Measurements from ENCODE around the gene SPATA6L. TPM values are rescaled to one million over a fixed set of nuclear protein-coding genes. Genes with fewer than 3 reads are reported as not detected.

Gene SPATA6L
- total and polyA plus RNA-seq, 2 of the 4 experiments (the other 2 are of a cell fraction) = 0.18 to 0.84 TPM

- no peak overlapping the region for H3K4me3 ChIP-seq (ENCODE audit: insufficient read depth, low read depth, low read length)
- no TSS peak for BruUV-seq (replicated peaks)
- intact Hi-C loops (cut with micrococcal nuclease) = no loop called here
- no peak overlapping the region for H2BK120ac ChIP-seq (ENCODE audit: low read depth, low read length)
- no peak overlapping the region for H4K91ac ChIP-seq (ENCODE audit: insufficient read depth, low read depth, low read length)
- H3K56ac ChIP-seq (ENCODE audit: extremely low read depth, insufficient read depth, low read length) = no peak overlapping the region
- ChIA-PET POLR2A (ENCODE audit: unreplicated experiment) (no interaction called here), CTCF (no interaction called here)
- H2BK15ac ChIP-seq (ENCODE audit: low read depth, low read length) = no peak overlapping the region
- H3K79me1 ChIP-seq (ENCODE audit: low read depth in 1 of 2, low read length in 2 of 2) = no peaks in the 10 kb centered on the region
- no peak for ATAC-seq (ENCODE audit: low read depth)
- dilution Hi-C loops (cut with HindIII; ENCODE audit: low sequenced_read_pairs, unreplicated experiment) = no loop called here
- no peak overlapping the region for H3K14ac ChIP-seq (replicated peaks; ENCODE audit: low read depth, low read length)
- H3K27me3 ChIP-seq (ENCODE audit: control insufficient read depth, insufficient read depth, low read length) = peaks cover 2% of the 10 kb centered on the region; the same call in 1 of the 2 replicates
- H2BK5ac ChIP-seq (ENCODE audit: low read depth, low read length, poor library complexity, severe bottlenecking) = no peak overlapping the region
- no peak overlapping the region for H2BK20ac ChIP-seq (ENCODE audit: low read depth, low read length)
- no peak overlapping the region for H3K9ac ChIP-seq (ENCODE audit: low read depth, low read length)
- in situ Hi-C loops (cut with MboI; ENCODE audit: low sequenced_read_pairs) = no loop called here
- H2AK9ac ChIP-seq (replicated peaks; ENCODE audit: low read depth, low read length, poor library complexity) = no peak overlapping the region
- H4K20me1 ChIP-seq (ENCODE audit: insufficient read depth, low read length) = no peaks in the 10 kb centered on the region
- no peak overlapping the region for H4K8ac ChIP-seq (ENCODE audit: low read depth in 2 of 2, low read length in 2 of 2)
- peaks cover 3% of the 10 kb centered on the region; the same call in 1 of the 2 replicates for H3K9me1 ChIP-seq (ENCODE audit: insufficient read depth, low read length)
- no peak overlapping the region for H3K23ac ChIP-seq (ENCODE audit: low read depth, low read length)
- no peak overlapping the region for H3K27ac ChIP-seq (ENCODE audit: insufficient read depth, low read length)
- H2AK5ac ChIP-seq (ENCODE audit: low read depth, low read length) = no peak overlapping the region
- no peak for TF ChIP-seq CEBPB (IDR thresholded peaks at IDR 0.05; ENCODE audit: low read depth, low read length)
- TF ChIP-seq CHD1 (IDR thresholded peaks at IDR 0.05; ENCODE audit: low read depth, low read length) = no peak
- no peak for TF ChIP-seq SMC3 (IDR thresholded peaks at IDR 0.05; ENCODE audit: low read depth, low read length)
- TF ChIP-seq NFE2L2 (IDR thresholded peaks at IDR 0.05; ENCODE audit: low read depth, low read length) = no peak
- no peak for TF ChIP-seq BHLHE40 (IDR thresholded peaks at IDR 0.05; ENCODE audit: low read depth, low read length)
- TF ChIP-seq CTCF (conservative IDR thresholded peaks at IDR 0.05; ENCODE audit: low read depth, low read length) = no peak
- TF ChIP-seq MXI1 (IDR thresholded peaks at IDR 0.05; ENCODE audit: borderline replicate concordance, low read depth, low read length) = no peak
- TF ChIP-seq RFX5 (IDR thresholded peaks at IDR 0.05; ENCODE audit: low read depth, low read length) = no peak
- TF ChIP-seq RCOR1 (IDR thresholded peaks at IDR 0.05; ENCODE audit: insufficient replicate concordance, low read length) = no peak
- no peak for TF ChIP-seq ELK1 (IDR thresholded peaks at IDR 0.05; ENCODE audit: borderline replicate concordance, low read depth, low read length)
- TF ChIP-seq RAD21 (IDR thresholded peaks at IDR 0.05; ENCODE audit: low read length) = no peak
- TF ChIP-seq MAZ (IDR thresholded peaks at IDR 0.05; ENCODE audit: borderline replicate concordance, low read depth, low read length) = no peak
- TF ChIP-seq POLR2A (IDR thresholded peaks at IDR 0.05; ENCODE audit: low read depth, low read length) = no peak
- TF ChIP-seq USF2 (IDR thresholded peaks at IDR 0.05; ENCODE audit: low read depth, low read length) = no peak
- no peak for TF ChIP-seq FOS (IDR thresholded peaks at IDR 0.05; ENCODE audit: low read depth, low read length)
- H3K4me2 ChIP-seq (ENCODE audit: low read depth, low read length) = no peak overlapping the region
- no peak overlapping the region for H4K5ac ChIP-seq (ENCODE audit: low read depth, low read length)
- H3K9me3 ChIP-seq (ENCODE audit: control insufficient read depth, insufficient read depth, low read length) = no peaks in the 10 kb centered on the region
- DNase-seq = no peak
- no peaks in the 10 kb centered on the region for H3K36me3 ChIP-seq (ENCODE audit: control insufficient read depth, insufficient read depth, low read length)
- H3K18ac ChIP-seq (ENCODE audit: low read depth, low read length) = no peak overlapping the region
- no CpG with 5 or more reads among the region's 4 CpGs for WGBS, 2 experiments (ENCODE audit: extremely low coverage in 2 of 2, insufficient read length in 1 of 2)
- no peak overlapping the region for H3K4ac ChIP-seq (ENCODE audit: low read depth, low read length)
- peaks cover 7% of the 10 kb centered on the region for H3K4me1 ChIP-seq (ENCODE audit: control insufficient read depth, insufficient read depth, low read length)
- no peak overlapping the region for H2AFZ ChIP-seq (replicated peaks; ENCODE audit: low read length, poor library complexity)
Measured at GRCh38 chr9:4594545-4594944, 71.7 kb downstream of the SPATA6L start.
